ENCODE measurements around the gene NUDT14.

The NUDT14 gene

DNA sequence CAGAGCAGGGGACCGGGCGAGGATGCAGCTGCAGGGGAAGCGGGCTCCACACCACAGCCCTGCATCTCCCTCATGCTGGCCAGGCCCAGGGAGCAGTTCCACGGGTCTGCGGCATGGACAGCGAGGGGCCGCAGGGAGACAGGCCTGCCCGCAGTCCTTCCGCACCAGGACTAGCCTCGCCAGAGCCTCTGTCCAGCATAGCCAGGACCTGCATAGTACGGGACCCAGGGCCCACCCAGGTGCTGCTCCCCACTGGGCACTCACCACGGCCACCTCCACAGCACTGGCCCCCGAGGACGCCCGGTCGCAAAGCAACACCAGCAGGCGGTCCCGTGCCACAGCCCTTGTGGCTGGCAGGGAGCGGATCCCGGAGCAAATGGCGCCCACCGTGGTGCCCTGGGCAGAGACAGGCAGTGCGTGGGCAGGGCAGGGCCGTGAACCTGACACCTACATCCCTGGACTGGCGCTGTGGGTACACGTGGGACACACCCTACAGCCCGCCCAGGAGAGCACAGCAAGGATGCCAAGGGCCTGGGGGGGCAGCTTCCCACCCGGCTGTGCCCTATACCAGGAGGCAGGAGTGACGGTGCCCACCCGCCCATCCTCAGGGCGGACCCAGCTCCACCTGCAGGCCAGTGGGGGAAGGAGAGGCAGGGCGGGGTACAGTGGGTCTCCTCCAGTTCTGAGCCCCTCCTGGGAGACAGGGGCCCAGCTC lies 36.3 kb downstream of the NUDT14 start:
- DNase-seq = no peak

DNA sequence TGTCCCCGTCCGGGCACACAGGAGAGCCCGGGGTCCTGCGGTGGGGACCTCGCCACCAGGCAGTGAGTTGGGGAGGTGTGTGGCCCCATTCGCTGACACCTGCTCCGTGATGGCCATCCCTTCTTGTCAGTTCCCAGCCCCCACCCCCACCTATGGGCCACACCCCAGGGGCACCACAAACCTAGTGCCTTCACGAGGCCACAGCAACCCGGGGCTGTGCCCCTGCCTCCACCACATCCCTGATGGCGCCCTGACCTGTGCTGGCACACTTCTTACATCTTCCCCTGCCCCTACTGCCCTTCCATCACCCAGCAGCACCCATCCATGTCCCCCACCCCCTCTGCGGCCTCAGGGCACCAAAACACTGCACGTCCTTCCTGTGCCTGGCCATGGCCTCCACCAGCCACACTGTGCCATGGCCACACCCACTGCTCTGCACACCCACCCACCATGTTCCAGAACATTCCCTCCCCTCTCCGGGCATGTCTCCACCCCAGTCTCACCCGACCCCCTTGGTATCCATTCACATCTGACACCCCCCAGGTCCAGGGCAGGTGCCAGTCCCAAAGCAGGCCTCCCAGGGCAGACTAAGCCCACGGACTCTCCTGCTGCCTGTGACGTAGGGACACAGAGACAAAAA lies 37.0 kb downstream of the NUDT14 start:
- no peak for DNase-seq

DNA sequence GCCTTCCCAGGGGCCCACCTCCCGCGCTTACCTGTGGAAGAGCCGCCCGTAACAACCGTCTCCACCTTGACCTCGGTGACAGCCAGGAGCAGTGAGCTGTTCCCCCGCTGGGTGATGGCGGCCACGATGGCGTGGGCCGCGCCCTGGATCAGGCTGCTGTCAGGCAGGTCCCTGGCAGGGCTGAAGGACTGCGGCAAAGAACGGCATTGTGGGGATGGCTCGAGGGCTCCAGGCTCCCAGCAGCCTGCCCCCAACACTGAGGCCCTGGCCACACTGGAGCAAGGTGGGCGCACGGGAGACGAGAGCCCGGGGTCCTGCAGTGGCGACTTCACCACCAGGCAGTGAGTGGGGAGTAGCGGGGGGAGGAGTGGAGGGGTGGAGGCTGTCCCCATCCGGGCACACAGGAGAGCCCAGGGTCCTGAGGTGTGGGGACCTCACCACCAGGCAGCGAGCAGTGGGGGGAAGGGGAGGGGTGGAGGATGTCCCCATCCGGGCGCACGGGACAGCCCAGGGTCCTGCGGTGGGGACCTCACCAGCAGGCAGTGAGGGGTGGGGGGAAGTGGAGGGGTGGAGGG lies 37.6 kb downstream of the NUDT14 start:
- no peak for DNase-seq

DNA sequence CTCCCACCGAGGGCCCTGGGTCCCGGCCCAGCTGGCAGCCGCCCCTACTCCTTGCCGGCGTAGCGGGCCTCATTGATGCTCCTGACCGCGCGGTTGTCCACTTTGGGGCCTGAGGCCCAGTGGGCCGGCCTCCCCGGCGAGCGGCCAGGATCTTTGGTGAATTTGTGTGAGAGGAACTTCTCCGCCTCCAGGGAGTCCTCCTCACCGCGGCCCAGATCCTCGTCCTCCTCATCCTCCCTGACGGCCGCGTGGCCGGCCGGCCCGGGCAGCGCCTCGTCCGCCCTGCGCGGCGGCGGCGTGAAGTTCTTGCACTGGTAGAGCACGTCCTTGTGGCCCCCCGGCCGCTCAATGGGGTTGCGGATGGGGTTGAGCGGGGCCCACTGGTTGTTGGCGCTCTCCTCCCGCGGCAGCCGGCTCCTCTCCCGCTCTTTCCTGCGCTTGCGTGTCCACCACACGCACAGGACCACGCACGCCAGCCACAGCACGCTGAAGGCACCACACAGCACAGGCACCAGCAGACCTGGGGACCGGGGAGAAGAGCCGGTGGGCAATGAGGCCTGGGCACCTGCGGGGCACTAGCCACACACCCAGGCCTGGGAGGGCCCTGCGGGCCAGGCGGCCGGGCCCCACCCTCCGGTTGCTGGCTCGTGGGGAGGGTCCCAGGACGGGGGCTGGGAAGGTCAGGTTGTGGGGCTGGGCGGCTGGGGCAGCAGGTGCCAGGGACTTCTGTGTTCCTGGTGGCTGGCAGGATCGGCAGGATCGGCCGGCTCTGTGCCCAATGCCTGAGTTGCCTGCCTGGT lies 38.3 kb downstream of the NUDT14 start:
- no peak for DNase-seq

DNA sequence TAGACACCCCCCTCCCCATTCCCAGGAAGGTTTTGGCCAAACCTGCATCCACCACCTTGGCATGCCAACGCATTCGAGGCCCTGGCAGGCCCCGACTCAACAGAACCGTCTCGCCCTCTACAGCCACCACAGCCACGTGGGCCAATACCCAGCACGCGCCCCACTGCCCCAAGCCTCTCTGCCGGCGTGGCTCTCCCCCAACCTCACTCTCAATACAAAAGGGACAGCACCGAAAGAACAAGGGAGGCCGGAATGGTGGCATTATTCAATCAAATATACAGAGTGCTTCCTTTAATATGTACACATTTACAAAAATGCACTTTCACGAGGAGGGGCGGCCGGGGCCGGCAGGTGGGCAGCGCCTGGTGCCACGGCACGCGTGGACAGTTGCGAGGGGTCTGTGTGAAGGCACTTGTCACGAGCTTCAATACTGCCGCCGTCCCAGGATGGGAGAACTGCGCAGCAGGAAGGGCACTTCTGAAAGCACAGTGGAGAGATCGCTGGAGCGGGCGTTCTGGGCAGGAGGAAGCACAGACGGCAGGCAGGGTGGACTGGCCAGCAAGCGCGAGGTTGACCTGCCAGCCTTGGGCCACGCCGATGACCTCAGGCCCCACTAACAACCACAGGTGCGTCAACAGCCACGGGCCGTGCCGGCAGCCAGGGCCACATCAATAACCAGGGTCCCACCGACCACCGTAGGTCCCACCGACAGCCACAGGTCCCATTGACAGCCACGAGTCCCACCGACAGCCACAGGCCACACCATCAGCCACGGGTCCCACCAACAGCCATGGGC lies 39.4 kb downstream of the NUDT14 start:
- no peak for DNase-seq

DNA sequence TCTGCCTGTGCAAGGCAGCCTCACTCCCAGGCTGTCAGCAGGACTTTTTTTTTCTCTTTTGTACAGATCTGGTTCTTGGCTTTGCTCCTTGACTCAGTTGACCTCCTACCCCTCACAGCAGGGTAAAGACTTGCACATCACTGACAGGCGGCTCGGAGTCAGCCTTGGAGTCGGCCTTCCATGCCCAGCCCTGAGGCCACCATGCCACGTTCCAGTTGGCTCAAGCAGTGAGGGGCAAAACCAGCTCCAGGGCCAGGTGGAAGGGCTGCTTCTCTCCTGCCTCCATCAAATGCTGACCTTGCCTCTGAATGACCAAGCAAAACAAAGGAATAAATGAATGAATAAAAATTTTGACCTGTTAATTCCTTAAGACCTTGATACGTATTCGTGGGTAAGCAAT lies 40.1 kb downstream of the NUDT14 start:
- no peak for DNase-seq

DNA sequence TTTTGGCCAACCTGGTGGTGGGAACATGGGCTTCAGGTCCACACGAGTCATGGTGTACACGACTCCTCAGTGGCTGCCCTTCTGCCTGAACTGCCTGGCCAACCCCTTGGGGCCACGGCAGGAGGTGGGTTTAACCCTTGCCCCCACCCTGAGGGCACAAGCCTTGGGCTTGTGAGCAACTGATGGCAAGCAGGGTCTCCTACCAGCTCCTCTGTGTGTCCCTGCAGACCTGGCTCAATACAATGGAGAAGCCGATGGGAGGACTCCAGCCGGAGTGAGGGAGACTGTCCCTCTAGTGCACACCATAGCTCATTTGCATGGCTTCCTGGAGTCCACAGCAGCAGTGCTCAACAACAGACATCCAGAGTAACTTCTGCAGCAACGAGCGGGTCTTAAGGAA lies 40.5 kb downstream of the NUDT14 start:
- DNase-seq = no peak

DNA sequence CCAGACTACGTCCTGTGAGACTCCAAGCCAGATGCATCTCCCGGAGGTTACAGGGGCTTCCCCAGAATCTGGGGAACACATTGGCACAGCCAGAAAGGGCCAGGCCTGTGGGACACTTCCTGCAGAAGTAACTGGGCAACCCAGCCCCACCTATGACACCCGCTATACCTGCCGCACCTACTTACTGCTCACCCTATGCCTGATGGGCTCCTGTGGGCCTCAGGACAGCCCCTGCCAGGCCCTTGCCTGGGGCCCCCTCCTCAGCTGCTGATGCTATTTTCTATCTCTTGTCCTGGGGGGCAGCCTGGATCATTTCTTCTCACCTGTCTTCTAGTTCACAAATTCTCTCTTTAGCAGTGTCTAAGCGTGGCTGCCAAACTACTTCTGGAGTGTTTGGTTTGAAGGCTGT lies 41.3 kb downstream of the NUDT14 start:
- DNase-seq = no peak

DNA sequence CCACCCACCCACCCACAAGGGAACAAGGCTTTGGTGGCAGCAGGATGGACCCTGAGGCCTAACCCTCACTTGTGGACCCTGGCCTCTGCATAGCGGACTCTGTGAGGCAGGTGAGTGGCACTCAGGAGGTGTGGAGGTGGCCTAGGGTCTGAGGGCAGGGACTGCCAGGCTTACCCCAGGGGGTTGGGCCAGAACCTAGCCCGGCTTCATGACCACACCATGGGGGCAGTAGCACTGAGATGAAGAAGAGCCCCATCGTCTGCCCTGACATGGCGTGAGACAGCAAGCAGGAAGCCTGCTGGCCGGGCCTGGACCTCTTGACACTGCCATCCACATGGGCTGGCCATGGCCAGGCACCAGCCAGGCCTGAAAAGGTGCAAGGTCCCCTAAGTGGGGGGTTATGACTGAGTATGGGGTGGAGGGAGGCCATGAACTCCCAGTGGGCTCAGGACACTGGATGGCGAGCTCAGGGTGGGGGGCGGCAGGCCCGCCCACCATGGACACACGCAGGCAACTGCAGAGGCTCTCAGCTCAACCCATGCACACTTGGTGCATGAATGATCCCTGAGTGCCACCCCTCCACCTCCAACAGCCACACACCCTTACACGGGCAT lies 41.8 kb downstream of the NUDT14 start:
- DNase-seq = no peak

DNA sequence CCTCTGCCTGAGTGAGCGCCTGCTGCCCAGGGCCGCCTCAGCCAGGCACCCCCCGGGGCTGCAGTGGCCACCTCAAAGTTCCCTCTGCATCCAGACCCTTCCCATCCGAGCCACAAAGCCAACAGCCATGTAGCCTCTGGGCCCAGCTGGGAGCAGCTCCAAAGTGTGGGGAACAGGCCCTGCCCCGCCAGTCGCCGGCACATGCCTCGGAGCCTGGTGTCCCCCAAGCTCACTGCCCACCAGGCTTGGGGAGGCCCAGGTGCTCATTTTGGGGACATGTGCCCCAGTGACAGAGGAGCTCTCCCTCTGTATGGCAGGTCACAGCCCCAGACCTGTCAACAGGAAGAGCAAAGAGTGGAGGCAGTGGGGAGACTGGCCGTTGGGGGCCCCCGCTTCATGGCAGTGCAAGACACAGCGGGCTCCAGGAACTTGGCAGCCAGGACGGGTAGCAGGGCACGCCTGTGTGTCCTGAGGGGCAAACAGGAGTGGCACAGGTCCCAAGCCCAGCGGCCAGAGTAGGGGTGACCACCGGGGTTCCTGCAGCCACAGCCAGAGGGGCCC lies 42.5 kb downstream of the NUDT14 start:
- DNase-seq = no peak

DNA sequence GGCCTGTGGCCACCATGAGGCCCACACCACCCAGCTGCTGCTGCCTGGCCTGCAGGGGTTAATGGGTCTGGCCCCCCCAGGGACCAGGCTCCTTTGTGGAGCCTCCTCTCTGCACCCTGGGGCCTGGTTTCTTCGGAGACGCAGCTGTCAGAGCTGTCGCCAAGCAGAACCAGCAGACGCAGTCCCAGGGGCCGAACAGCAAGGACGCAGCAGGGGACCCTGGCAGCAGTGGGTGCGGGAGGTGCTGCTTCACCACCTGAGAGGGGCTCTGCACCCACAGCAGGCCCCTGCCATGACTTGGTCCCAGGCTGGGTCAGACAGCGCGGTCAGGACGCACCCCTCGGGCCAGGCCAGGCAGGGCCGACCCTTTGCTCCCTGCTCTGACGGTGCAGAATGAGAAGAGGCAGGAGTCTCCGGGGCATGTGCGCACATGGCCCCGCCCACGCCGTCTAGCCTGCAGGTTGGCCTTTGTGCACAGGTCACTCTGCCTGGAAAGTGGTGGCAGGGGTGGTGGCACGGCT lies 43.0 kb downstream of the NUDT14 start:
- DNase-seq = no peak

DNA sequence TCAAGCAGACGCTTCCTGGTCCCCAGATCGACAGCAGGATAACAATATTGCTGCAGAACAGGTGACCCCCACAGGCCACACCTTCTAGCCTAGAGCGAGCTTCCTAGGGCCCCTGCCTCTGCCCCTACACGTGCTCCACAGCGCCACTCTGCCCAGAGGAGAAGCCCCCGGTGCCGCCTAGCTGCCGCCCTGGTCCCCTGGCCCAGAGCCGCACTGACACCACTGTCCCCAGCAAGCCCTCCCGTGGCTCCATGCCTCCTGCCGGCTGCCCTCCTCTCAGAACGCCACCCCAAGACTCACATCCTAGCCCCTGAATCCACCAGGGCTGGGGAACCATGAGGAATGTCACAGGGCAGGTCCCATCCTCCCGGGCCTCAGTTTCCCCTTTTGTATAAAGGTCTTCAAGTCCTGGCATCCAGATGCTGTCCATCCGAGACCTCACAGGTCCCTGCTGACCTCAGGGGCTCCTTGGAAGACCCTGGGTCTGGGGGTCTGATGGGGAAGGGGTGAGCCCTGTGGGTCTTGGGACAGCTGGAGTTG lies 43.6 kb downstream of the NUDT14 start:
- no peak for DNase-seq

DNA sequence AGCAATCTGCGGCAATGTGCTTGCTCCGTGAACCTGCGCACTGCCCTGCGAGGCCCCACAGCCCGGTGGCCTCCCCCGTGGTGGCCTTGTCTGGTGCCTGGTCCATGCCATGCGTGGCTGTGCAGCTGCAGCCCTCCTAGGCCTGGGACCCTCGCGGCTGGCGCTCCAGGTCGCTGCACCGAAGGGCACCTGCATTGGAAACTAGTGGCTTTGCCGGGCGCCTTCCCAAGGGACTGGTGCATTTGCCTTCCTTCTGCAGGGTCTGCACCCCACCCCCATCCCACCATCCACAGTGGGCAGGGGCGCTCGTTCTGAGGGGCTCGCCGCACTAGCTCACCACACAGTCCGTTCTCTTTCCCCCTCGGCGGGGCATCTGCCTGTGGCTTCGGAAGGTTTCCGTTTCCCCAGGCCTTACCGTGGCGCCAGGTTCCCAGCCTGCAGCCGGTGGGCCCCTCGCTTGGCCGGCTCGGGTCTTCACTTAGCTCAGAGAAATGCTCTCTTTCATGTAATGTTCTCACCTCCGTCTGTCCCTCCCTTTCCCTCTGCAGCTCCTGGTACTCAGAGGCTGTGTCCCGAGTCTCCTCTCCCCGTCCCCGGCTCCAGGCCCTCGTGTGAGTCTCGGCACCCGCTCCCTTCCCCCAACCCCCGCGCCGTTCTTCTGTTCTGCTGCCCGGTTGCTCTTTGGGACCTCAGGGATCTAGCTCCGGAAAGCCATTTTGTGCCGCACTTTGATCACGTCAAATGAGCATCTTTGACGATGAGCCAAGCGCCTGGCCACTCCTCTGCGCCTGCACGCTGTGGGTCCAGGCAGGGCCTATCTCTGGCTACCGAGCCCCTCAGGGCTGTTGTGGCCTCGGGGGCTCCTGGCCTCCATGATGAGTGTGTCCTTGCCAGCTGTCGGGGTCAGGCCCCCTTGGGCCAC lies 44.5 kb downstream of the NUDT14 start:
- no peak for DNase-seq

DNA sequence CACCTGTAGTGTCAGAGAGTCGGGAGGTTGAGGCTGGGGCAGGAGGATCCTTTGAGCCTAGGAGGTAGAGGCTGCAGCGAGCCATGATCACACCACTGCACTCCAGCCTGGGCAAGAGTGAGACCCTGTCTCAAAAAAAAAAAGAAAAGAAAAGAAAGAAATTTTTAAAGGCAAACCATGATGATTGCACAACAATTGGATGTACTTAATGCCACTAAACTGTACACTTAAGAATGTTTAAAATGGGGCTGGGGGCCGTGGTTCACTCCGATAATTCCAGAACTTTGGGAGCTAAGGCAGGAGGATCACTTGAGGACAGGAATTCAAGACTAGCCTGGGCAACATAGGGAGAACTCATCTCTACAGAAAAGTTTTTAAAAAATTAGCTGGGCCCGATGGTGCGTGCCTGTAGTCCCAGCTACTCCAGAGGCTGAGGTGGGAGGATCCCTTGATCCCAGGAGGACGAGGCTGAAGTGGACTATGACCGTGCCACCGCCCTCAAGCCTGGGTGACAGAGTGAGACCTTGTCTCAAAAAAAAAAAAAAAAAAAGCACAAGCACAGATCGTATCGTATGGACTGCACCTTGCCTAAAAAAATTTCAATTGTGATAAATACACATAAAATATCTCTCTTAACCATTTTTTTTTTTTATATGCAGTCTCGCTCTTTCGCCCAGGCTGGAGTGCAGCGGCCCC lies 45.3 kb downstream of the NUDT14 start:
- no peak for DNase-seq

DNA sequence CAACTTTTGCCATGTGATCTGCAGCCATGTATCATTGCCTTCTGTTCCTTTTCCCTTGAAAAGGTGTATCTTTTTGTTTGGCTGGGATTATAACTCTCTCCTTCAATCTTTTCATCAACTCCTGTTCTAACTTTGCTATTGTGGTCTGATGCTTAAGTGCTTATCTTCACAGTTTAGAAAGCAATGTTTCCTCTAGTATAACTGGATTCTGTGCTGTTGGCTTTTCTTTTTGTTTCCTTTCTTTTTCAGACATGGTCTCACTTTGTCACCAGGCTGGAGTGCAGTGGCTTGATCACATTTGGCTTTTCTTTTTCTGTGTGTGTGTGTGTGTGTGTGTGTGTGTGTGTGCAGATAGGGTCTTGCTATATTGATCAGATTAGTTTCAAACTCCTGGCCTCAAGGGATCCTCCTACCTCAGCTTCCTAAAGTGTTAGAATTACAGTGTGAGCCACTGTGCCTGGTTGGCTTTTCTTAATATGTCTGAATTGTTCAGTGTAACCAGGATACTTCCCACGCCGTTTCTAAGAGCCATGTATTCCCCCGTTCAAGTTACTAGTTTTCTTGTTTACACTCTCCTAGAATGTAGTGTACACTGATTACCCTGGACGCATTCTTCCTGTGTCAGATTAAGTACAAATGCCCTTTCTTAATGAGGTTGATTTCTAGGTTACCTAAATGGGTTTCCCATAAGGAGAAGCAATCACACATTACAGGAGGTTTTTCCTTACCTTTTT lies 48.0 kb downstream of the NUDT14 start:
- DNase-seq = no peak

DNA sequence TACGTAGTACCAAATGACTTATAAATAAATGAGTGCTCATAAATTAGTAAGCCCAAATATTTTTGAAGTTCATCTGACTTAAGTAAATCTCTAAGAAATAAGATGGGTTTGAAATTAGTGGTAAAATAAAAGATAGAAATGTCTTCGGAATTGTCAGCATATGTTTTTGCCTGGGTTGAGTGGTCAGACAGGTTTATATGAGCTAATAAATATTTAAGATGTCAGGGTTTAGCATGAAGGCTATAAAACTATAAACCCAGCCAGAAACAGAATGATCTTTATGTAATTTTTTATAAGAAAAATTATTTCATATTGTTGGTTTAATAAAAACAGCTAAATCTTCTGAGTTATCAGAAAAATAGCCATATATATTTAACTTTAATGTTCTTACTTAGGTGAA lies 49.9 kb downstream of the NUDT14 start:
- no peak for DNase-seq

DNA sequence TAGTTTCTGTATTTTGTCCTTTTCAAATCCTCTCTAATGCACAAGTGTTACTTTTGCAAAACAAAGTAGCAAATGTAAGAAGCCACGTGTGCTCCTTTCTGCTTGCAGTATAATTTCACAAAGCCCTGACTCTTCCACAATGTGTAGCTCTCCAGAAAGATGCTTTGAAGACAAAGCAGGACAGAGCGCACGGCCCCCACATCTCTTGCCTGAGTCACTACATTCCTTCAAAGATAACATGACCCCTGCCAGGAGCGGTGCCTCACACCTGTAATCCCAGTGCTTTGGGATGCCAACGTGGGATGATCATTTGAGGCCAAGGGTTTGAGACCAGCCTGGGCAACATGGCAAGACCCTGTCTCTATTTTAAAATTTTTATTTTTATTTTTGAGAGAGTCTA lies 53.1 kb downstream of the NUDT14 start:
- no peak for DNase-seq

DNA sequence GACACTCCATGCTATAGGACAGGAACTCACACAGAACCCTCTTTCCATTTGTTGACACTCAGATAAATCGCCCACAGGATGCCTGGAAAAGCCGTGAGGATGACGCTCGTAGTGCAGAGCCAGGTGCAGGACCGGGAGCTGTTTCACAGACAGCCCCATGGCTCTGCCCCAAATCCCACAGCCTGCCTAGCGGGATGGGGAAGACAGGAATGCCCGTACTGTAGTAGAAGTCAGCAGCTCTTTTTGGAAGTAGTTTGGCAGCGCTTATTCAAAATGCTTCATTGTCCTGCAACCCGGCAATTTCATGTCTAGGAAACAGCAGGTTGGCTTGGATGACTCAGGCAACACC lies 54.2 kb downstream of the NUDT14 start:
- DNase-seq = no peak

Measured in suppressor macrophage treated with lipopolysaccharide for 1 hour (primary cell).